Osteocyte (in vitro differentiated cells): ENCODE data around the gene XYLT2. TPM values are rescaled to one million over a fixed set of nuclear protein-coding genes. Genes with fewer than 3 reads are reported as not detected.

Source experiments
- DNase-seq: peaks from one replicate; pipeline ENCODE4 v3.0.0; 2021; ENCODE audit warnings: mixed read lengths; ENCODE audit not compliant: unreplicated experiment; ENCODE audit errors: extremely low spot score
- H3K27ac Mint-ChIP-seq: one replicate; pipeline ENCODE4 v1.8.0; 2021; ENCODE audit warnings: mild to moderate bottlenecking, mixed read lengths; ENCODE audit not compliant: unreplicated experiment
- H3K27me3 Mint-ChIP-seq: one replicate; pipeline ENCODE4 v1.8.0; 2021; ENCODE audit warnings: mixed read lengths; ENCODE audit not compliant: unreplicated experiment
- H3K36me3 Mint-ChIP-seq: one replicate; pipeline ENCODE4 v1.8.0; 2021; ENCODE audit warnings: mixed read lengths; ENCODE audit not compliant: unreplicated experiment
- H3K4me1 Mint-ChIP-seq: one replicate; pipeline ENCODE4 v1.8.0; 2021; ENCODE audit warnings: mixed read lengths; ENCODE audit not compliant: unreplicated experiment
- H3K4me3 Mint-ChIP-seq: one replicate; pipeline ENCODE4 v1.8.0; 2021; ENCODE audit warnings: mild to moderate bottlenecking, moderate library complexity, mixed read lengths; ENCODE audit not compliant: unreplicated experiment
- H3K9me3 Mint-ChIP-seq: one replicate; pipeline ENCODE4 v1.8.0; 2021; ENCODE audit warnings: mixed read lengths; ENCODE audit not compliant: unreplicated experiment
- total RNA-seq: library from RNA; stranded (reverse); gene quantifications from 2 replicates; pipeline ENCODE4 v1.2.1, GENCODE V29; 2021
- TF ChIP-seq, protein P1 (sequence below): fragments of 200-600 bp; sonication (generic); IDR thresholded peaks from 2 replicates; pipeline ENCODE4 v1.5.0; 2021; ENCODE audit warnings: antibody characterized with exemption, mild to moderate bottlenecking, moderate library complexity

XYLT2 gene
- total RNA-seq, 1 donor from 2014 or later: 32.0 TPM

GRCh38 chr17:50348522-50349242, 2.8 kb downstream of the XYLT2 start:
- H3K9me3 Mint-ChIP-seq: no peaks in the 10 kb centered on the region
- no peak overlapping the region for H3K27ac Mint-ChIP-seq
- peaks cover 24% of the 10 kb centered on the region for H3K4me1 Mint-ChIP-seq
- peaks cover 8% of the 10 kb centered on the region for H3K36me3 Mint-ChIP-seq
- H3K4me3 Mint-ChIP-seq: no peak overlapping the region
- H3K27me3 Mint-ChIP-seq: peaks cover 4% of the 10 kb centered on the region
- TF ChIP-seq, protein P1, sequence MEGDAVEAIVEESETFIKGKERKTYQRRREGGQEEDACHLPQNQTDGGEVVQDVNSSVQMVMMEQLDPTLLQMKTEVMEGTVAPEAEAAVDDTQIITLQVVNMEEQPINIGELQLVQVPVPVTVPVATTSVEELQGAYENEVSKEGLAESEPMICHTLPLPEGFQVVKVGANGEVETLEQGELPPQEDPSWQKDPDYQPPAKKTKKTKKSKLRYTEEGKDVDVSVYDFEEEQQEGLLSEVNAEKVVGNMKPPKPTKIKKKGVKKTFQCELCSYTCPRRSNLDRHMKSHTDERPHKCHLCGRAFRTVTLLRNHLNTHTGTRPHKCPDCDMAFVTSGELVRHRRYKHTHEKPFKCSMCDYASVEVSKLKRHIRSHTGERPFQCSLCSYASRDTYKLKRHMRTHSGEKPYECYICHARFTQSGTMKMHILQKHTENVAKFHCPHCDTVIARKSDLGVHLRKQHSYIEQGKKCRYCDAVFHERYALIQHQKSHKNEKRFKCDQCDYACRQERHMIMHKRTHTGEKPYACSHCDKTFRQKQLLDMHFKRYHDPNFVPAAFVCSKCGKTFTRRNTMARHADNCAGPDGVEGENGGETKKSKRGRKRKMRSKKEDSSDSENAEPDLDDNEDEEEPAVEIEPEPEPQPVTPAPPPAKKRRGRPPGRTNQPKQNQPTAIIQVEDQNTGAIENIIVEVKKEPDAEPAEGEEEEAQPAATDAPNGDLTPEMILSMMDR: no peak
- no peak for DNase-seq

GRCh38 chr17:50349243-50349600, 3.3 kb downstream of the XYLT2 start:
- H3K4me1 Mint-ChIP-seq: peaks cover 24% of the 10 kb centered on the region
- H3K9me3 Mint-ChIP-seq: no peaks in the 10 kb centered on the region
- peaks cover 8% of the 10 kb centered on the region for H3K36me3 Mint-ChIP-seq
- peaks cover 4% of the 10 kb centered on the region for H3K27me3 Mint-ChIP-seq
- no peak overlapping the region for H3K27ac Mint-ChIP-seq
- no peak for DNase-seq
- TF ChIP-seq, protein P1: no peak
- H3K4me3 Mint-ChIP-seq: no peak overlapping the region

- DNase-seq: no peak
- no peaks in the 10 kb centered on the region for H3K27me3 Mint-ChIP-seq
- peaks cover 24% of the 10 kb centered on the region for H3K4me1 Mint-ChIP-seq
- TF ChIP-seq, protein P1: no peak
- H3K4me3 Mint-ChIP-seq: no peak overlapping the region
- H3K36me3 Mint-ChIP-seq: peaks cover 10% of the 10 kb centered on the region
- H3K27ac Mint-ChIP-seq: no peak overlapping the region
- H3K9me3 Mint-ChIP-seq: no peaks in the 10 kb centered on the region
Observed at GRCh38 chr17:50350733-50351132, 4.8 kb downstream of the XYLT2 start.

DNA sequence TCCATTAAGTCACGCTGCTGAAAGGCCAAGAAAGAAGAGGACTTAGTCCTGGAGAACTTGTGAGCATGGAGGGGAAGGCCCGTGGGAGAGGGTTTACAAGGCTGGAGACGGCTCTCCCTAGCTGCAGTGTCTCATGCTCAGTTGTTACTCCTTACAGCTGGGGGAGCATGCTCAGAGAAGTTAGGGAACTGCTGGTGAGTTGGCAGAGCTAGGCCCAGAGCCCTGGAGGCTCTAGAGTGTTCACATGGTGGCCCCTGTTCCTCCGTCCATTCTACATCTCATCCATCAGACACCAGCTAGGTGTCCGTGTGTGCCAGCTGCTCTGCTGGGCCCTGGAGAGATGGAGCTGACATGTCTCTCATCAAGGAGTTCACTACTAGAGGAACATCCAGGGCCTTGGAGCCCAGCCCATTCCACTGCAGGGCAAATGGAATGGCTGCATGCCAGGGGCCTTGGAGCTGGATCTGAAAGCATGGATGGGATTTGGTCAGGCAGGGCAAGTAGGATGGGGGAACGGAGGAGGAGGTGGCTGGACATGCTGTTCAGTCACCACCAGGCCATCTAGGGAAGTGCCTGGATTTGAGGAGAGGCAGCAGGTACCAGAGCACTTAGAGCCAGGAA, 6.3 kb downstream of the XYLT2 start:
- Mint-ChIP-seq H3K9me3 (no peaks in the 10 kb centered on the region), H3K27ac (no peak overlapping the region), H3K4me1 (peaks cover 17% of the 10 kb centered on the region), H3K4me3 (no peak overlapping the region), H3K27me3 (no peaks in the 10 kb centered on the region), H3K36me3 (peaks cover 10% of the 10 kb centered on the region)
- TF ChIP-seq, protein P1: no peak
- no peak for DNase-seq
